Suprapubic skin (tissue), 4 donors: Measurements from ENCODE around the gene PCBP3. TPM values are rescaled to one million over a fixed set of nuclear protein-coding genes. Genes with fewer than 3 reads are reported as not detected.

Source experiments
- DNase-seq, 2 donors: peaks; one replicate each; pipeline ENCODE4 v3.0.0-alpha.2; 2019; ENCODE audit warnings: low spot score in 2 of 2
- H3K27ac ChIP-seq: fragments of 200-600 bp; sonication (generic); one replicate; pipeline ENCODE4 v1.5.1; 2019
- H3K27me3 ChIP-seq: fragments of 200-600 bp; sonication (generic); one replicate; pipeline ENCODE4 v1.5.1; 2019
- H3K36me3 ChIP-seq: fragments of 200-600 bp; sonication (generic); one replicate; pipeline ENCODE4 v1.5.1; 2019
- H3K4me1 ChIP-seq: fragments of 200-600 bp; sonication (generic); one replicate; pipeline ENCODE4 v1.5.1; 2019
- H3K4me3 ChIP-seq: fragments of 200-600 bp; sonication (generic); one replicate; pipeline ENCODE4 v1.5.1; 2019; ENCODE audit warnings: mild to moderate bottlenecking
- H3K9me3 ChIP-seq: fragments of 200-600 bp; sonication (generic); one replicate; pipeline ENCODE4 v1.5.1; 2019
- CTCF ChIP-seq, 2 donors: fragments of 200-600 bp in 1 of 2; fragments of 450-650 bp in 1 of 2; sonication (generic) in 1 of 2; IDR thresholded peaks; one replicate each; pipeline ENCODE4 v1.5.1; 2016 to 2019; ENCODE audit warnings: antibody characterized with exemption in 2 of 2, mild to moderate bottlenecking in 1 of 2, moderate library complexity in 1 of 2
- EP300 ChIP-seq: sonication (generic); formaldehyde crosslinking; IDR thresholded peaks from one replicate; pipeline ENCODE4 v1.6.1; 2017; ENCODE audit warnings: antibody characterized with exemption
- POLR2A ChIP-seq, 2 donors: fragments of 450-650 bp; IDR thresholded peaks; one replicate each; pipeline ENCODE4 v1.6.1; 2017; ENCODE audit warnings: antibody characterized with exemption in 2 of 2, mild to moderate bottlenecking in 2 of 2, moderate library complexity in 2 of 2
- POLR2AphosphoS5 ChIP-seq, 3 donors: sonication (generic); formaldehyde crosslinking; IDR thresholded peaks; one replicate each; pipeline ENCODE4 v1.6.1; 2017; ENCODE audit warnings: antibody characterized with exemption in 3 of 3
- WGBS: methylation state at CpG from one replicate; pipeline ENCODE4 v1.1.5; 2018; 5-methylcytosine and 5-hydroxymethylcytosine counted together
- total RNA-seq, 4 donors: library from RNA; depleted of rRNA; stranded (reverse); fragments of >200 nt; gene quantifications; one replicate each; pipeline ENCODE4 v1.1.0, GENCODE V29; 2016

The PCBP3 gene
- total RNA-seq, 4 donors from 2014 or later: 0.97 to 7.3 (median 2.7) TPM

- H3K4me1 ChIP-seq: peaks cover 15% of the 10 kb centered on the region
- no peak for DNase-seq
- 60% methylated on average over 2 of the region's 33 CpGs for WGBS
- no peak overlapping the region for H3K4me3 ChIP-seq
- TF ChIP-seq POLR2A (IDR thresholded peaks at IDR 0.05): no peak
- no peak for TF ChIP-seq CTCF (IDR thresholded peaks at IDR 0.05)
- no peak for TF ChIP-seq EP300
- TF ChIP-seq POLR2AphosphoS5 (IDR thresholded peaks at IDR 0.05): no peak
- H3K27ac ChIP-seq: no peak overlapping the region
- H3K27me3 ChIP-seq: peaks cover 20% of the 10 kb centered on the region
- H3K36me3 ChIP-seq: no peaks in the 10 kb centered on the region
- H3K9me3 ChIP-seq: no peaks in the 10 kb centered on the region
Measured at GRCh38 chr21:45636951-45637646, 6.4 kb upstream of the PCBP3 start.

- DNase-seq: no peak
- Histone ChIP-seq H3K9me3 (no peaks in the 10 kb centered on the region), H3K36me3 (no peaks in the 10 kb centered on the region), H3K4me3 (no peak overlapping the region), H3K4me1 (peaks cover 23% of the 10 kb centered on the region), H3K27ac (no peak overlapping the region), H3K27me3 (peaks cover 27% of the 10 kb centered on the region)
- no peak for TF ChIP-seq POLR2A (IDR thresholded peaks at IDR 0.05)
- no peak for TF ChIP-seq CTCF (IDR thresholded peaks at IDR 0.05)
- TF ChIP-seq EP300: no peak
- no peak for TF ChIP-seq POLR2AphosphoS5 (IDR thresholded peaks at IDR 0.05)
- WGBS: 73% methylated on average over 11 of the region's 13 CpGs
Measured at GRCh38 chr21:45637883-45638282, 5.6 kb upstream of the PCBP3 start.

GRCh38 chr21:45638707-45639106, 4.8 kb upstream of the PCBP3 start:
- Histone ChIP-seq H3K4me1 (peaks cover 29% of the 10 kb centered on the region), H3K27me3 (peaks cover 31% of the 10 kb centered on the region), H3K27ac (no peak overlapping the region), H3K9me3 (no peaks in the 10 kb centered on the region), H3K4me3 (no peak overlapping the region), H3K36me3 (no peaks in the 10 kb centered on the region)
- DNase-seq: no peak
- WGBS: 29% methylated on average over 8 of the region's 8 CpGs
- TF ChIP-seq POLR2A (IDR thresholded peaks at IDR 0.05) (no peak), CTCF (IDR thresholded peaks at IDR 0.05) (no peak), EP300 (no peak), POLR2AphosphoS5 (IDR thresholded peaks at IDR 0.05) (no peak)

GRCh38 chr21:45639206-45640000, 4.1 kb upstream of the PCBP3 start:
- Histone ChIP-seq H3K9me3 (no peaks in the 10 kb centered on the region), H3K27me3 (peaks cover 38% of the 10 kb centered on the region), H3K36me3 (no peaks in the 10 kb centered on the region), H3K27ac (no peak overlapping the region), H3K4me1 (peaks cover 36% of the 10 kb centered on the region), H3K4me3 (no peak overlapping the region)
- no peak for TF ChIP-seq POLR2AphosphoS5 (IDR thresholded peaks at IDR 0.05)
- DNase-seq: no peak
- WGBS: 52% methylated on average over 10 of the region's 11 CpGs

GRCh38 chr21:45640001-45640887, 3.3 kb upstream of the PCBP3 start:
- peaks cover 39% of the 10 kb centered on the region for H3K4me1 ChIP-seq
- TF ChIP-seq POLR2AphosphoS5 (IDR thresholded peaks at IDR 0.05) (no peak), POLR2A (IDR thresholded peaks at IDR 0.05) (no peak), EP300 (no peak), CTCF (IDR thresholded peaks at IDR 0.05) (no peak)
- no peak overlapping the region for H3K4me3 ChIP-seq
- no peaks in the 10 kb centered on the region for H3K36me3 ChIP-seq
- DNase-seq: no peak
- H3K9me3 ChIP-seq: no peaks in the 10 kb centered on the region
- H3K27me3 ChIP-seq: peaks cover 46% of the 10 kb centered on the region
- 43% methylated on average over 5 of the region's 6 CpGs for WGBS
- H3K27ac ChIP-seq: peak overlapping the region; percentile 5
